GM19043 (cell line): ENCODE data around the gene PDLIM4.

Experiments used
- ATAC-seq: cut with Tn5 transposase; IDR thresholded peaks from one replicate; pipeline ENCODE4 v1.9.1; 2021; ENCODE audit warnings: low read depth; ENCODE audit not compliant: unreplicated experiment

PDLIM4 gene

DNA sequence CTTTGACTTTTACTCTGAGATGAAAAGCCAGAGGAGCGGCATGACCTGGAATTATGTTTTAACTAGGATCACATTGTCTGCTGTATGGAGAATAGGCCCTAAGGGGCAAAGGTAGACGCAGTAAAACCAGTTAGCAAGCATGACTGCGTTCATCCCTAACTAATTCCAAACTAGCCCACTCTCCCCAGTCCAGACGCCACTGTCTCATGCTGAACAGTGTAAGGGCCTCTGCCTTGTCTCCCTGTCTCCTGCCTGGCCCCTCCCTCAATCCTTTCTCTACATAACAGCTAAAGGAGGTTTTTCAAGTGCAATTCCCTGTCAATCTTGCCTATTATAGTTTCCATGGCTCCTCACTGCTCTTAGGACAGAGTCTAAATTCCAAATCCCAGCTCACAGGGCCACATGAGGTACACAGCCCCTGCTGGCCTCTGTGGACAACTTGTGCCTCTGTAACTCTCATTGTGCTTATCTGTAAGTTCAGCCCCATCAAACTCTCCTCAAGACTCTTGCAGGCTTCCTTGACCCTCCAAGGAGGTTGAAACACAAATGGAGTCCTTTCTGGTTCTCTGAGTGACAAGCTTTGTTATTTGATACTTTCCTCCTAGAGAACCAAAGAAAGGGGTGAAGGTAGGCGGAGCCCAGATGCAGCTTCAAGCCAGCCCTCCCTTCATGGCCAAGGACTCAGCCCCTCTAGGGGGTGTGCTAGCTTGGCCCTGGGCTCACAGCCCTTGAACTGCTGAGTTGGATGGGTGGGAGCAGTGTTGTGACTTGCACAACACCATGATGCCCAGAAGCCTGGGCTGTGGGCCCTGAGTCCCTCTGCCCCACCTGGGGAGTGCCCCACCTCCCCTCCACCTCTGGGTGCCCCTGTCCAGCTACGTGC, 20.7 kb downstream of the PDLIM4 start:
- no peak for ATAC-seq

DNA sequence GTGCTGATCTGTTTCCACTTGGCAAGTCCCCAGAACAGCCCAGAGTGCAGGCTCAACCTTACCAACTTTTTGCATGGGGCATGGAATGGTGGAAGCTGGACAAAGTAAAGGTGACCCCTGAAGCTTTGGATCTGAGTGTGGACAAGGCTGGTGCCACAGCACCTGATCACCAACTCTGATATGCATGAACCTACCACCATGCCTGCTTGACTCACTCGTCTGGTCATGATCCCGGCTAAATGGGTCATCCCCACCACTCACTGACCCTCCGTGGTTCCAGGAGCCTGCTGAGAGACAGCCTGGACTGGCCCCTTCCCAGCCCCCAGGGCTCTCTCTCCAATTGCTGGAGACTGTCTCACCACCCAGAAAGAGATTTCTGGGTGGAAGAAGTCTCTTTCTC, 22.3 kb downstream of the PDLIM4 start:
- ATAC-seq, result no peak

DNA sequence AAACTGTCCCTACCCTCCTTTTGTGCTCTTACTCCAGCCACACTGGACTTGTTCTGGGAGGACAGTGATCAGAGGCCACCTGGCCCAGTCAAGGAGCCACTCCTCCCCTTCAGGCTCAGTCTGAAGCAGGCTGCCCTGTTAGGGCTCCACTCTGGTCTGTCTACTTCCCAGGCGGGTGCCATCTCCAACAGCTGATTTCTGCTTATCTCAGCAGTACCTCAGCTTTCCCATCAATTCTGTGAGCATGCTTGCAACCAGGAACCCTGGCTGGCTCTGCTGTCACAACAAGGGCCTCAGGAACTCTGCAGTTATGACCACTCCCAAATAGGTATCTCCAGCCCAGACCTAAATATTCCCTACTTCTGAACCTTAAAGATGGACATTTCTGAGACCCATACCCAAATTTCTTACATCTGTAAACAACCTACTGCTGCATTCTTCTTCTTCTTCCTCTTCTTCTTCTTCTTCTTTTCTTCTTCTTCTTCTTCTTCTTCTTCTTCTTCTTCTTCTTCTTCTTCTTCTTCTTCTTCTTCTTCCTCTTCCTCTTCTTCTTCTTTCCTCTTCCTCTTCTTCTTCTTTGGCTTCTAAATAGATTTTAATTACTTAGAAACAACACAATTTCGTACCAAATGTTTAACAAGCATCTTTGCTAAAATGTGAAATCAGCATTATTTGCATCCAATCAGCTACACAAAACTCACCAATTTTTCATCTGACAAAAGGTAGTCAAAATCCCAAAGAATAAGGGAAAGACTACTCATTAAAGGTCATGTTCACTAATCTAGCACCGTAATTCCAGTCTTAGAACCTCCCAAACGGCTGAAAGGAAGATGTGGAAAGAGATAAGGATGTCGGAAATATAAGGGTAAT, 23.1 kb downstream of the PDLIM4 start:
- ATAC-seq, result no peak

DNA sequence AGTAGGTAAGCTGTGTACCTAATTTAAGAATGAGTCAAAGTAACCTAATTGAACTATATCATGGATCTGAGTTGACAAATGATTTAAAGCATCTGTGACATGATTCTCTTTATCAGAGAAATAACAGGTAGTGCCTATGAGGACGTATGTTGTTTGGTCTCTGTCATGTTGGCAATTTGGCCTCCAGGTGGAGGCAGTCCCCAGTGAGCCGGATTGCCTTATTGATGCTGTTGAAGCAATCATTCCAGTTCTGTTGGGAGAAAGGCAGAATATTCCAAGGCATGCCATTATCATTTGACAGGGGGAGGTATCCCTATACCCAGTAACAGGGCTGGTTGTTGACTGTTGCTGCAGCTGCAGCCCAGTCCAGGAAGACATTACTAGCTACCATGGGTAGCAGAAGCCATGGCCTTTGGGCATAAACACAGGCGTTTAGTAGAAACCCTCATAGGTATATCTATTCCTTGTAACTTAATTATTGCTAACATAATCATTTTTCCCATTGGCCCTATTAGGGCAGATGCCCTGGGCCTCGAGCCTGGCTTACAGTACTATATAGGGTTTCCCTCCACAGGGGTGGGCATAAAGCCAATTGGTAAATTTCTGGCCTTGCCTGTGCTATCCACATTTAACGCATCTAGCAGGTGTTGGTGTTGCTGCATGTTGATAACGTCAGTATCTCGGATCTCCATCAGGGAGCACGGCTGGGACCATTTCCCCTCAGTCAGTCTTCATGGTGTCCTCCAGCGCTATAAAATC, 24.5 kb downstream of the PDLIM4 start:
- ATAC-seq, result no peak

- no peak for ATAC-seq
Measured at GRCh38 chr5:132283423-132284043, 26.0 kb downstream of the PDLIM4 start.

- no peak for ATAC-seq
Measured at GRCh38 chr5:132289097-132289496, 31.6 kb downstream of the PDLIM4 start.

DNA sequence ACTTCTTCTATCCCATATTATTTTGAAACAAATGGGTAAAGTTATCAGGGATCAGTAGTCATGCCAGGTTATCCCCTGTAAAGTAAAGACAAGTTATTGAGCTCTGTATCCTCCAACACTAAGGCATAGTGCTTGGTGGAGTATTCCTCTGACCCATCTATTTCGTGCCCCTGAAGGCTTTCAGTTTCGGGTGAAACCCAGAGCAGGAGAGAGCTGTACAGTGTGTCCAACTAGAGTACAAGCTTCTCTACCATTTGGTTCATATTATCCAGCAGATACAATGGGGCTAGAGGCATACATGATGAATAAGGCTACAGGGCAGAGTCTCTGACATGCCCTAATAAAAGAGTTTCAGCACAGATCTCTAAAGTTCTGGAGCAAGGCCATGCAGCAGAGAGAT, 33.5 kb downstream of the PDLIM4 start:
- ATAC-seq, result no peak

DNA sequence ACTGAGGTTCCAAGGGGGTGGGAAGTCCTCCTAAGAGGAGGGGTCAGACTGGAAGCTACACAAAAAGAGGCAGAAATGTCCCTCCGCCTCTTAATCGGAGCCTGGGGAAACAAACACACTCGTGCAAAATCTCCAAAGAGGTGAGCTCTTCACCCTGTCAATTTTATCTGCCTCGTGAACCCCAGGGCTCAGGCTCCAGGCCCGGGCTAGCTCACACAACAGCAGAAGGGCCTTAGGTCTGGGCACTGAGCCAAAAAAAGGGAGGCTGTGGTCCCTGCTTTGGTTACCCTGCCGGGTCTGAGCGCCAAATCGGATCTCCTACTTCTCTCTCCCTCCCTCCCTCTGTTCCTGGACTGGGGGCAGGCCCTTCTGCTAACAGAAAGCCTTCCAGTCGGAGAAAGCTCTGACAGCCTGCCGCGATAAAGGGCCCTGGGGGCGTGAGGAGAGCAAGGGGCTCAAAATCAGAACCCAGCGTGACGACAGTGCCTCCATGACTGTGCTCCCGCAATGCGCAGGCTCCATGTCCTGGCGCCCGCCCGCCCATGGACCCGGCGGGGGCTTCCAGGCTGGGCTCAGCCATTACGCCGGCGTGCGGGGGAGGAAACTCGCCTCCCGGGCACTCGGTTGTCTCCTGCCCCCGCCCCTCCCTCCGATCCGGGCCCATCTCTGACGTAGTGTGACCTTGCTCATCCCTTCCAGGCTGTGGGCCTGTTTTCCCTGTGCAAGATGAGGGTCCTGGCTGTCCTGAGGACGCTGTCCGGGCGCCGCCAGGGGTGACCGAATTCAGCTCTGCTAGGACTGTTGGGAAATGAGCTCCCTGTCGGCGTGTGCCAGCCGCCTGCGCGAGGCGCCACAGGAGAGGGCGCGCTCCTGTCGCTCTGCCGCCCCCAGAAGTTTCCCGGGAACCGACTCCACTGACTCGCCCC, 35.8 kb downstream of the PDLIM4 start:
- peak; percentile 32 for ATAC-seq

- peak; percentile 66 for ATAC-seq
Measured at GRCh38 chr5:132293992-132294727, 36.7 kb downstream of the PDLIM4 start, which contains the start of gene SLC22A4. Gene SLC22A4, plus strand, starts transcription at chr5:132294394. Its CDS starts 223 bp downstream, at chr5:132294617.

- peak; percentile 12 for ATAC-seq
Measured at GRCh38 chr5:132294728-132295504, 37.4 kb downstream of the PDLIM4 start.

DNA sequence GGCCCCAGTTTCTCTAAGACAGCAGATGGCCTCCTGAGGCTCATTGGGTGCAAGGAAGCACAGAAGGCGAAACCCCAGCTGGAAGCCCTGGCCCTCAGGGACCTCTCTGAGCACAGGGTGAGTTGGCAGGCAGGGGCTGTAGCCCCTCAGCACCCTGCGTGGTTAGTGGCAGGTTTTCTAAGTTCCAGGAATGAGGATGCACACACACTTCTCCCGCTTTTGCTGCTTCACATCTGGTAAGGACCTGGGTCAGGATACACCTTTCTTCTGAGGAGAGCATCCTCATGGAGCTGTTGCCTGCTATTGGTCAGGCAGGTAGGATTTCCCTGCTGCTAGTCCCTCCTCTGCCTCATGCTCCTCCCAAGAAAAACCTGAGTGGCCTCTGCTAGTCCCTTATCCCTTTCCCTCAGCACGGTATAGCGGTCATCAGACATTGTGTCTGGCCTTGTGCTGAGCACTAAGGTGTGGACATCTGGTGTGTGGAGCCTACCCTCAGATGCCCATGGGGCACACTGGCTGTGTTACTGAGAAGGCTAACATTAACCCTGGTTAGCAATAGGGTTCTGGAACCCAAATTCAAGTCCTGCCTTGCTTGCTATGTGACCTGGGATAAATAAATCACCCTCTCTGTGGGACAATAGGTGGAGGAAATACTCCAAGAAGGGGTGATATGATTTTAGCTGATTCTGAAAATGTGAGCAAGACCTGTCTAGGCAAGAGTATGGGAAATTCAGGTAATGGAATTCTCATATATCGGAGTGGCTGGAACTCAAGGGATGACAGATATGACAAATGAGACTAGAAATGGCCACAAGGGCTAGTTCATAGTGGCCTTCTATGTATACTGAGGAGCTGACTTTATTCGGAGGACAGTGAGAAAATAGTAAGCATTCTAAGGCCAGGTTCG, 38.3 kb downstream of the PDLIM4 start:
- no peak for ATAC-seq

DNA sequence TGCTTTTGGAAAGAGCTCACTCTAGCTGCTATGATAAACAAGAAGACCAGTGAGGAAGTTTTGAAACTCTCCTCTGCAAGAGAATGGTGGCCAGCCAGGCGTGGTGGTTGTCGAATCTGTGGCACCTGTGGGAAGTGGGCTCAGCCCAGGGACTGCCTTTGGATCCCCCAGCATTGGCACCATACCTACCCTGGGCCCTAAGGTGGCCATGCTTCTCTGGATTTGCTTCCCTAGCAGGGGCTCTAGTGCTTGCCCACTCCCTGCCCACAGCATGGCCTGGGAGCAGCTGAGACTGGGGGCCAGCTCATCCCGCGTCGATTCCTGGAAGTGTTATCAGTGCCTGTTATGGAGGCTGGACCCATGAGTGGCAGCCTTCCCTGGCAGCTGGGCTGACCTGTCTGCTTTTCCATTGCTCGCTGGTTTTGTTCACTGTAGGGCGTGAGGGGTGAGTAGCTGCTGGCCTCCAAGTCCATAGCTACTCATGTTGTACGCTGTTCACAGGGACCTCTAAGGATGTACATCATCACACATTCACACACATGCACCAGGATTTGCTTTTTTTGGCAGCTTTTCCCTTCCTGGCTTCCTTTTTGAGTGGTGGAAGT, 39.0 kb downstream of the PDLIM4 start:
- ATAC-seq, result no peak

DNA sequence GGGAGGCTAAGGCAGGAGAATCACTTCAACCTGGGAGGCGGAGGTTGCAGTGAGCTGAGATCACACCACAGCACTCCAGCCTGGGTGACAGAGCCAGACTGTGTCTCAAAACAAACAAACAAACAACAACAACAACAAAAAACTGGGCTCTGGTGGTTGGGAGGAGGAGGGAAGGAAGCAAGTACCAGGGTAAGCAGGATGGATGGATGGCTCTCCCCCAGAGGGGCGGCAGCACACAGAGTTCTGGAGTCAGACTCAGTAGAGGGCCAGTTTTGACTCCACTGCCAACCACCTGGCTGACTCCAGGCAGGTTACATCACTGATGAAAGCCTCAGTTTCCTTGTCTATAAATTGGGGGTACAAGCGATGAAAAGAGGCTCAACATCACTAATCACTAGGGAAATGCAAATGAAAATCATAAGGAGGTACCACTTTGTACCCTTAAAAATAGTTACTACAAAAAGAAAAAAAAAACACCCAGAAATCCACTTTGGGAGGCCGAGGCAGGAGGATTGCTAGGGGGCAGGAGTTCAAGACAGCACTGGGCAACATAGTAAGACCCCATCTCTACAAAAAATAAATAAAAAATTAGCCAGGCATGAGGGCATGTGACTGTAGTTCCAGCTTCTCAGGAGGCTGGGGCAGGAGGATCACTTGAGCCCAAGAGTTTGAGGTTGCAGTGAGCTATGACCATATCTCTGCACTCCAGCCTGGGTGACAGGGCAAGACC, 39.9 kb downstream of the PDLIM4 start:
- no peak for ATAC-seq

GRCh38 chr5:132298298-132299212, 41.1 kb downstream of the PDLIM4 start:
- no peak for ATAC-seq

DNA sequence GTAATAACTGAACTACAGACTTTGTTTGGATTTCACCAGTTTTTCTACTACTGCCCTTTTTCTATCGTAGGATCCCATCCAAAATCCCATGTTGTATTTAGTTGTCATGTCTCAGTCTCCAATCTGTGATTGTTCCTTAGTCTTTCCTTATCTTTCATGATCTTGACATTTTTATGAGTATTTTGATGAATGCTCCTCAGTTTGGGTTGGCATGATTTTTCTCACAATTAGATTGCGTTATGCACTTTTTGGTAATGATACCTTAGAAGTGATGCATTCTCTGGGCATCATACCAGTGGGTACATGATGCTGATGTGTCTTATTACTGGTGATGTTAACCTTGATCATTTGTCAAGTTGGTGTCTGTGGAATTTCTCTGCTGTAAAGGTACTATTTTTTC, 42.4 kb downstream of the PDLIM4 start:
- no peak for ATAC-seq
